Skin of body (tissue), 2 donors: ENCODE measurements around the gene FOXO1. TPM values are rescaled to one million over a fixed set of nuclear protein-coding genes. Genes with fewer than 3 reads are reported as not detected.
"Not testable (repeated sequence)": the region's sequence is repeated elsewhere in the genome, so short reads cannot be mapped to it uniquely, and the experiment has no call there.

Experiments used
- DNase-seq: peaks from one replicate; lab custom pipeline; 2025; lab: John Stamatoyannopoulos, UW
- total RNA-seq: library from RNA; depleted of rRNA; stranded (reverse); fragments of >200 nt; gene quantifications from one replicate; pipeline ENCODE4 v1.2.3, GENCODE V29; 2014

The FOXO1 gene
- 23.9 TPM for total RNA-seq

DNA sequence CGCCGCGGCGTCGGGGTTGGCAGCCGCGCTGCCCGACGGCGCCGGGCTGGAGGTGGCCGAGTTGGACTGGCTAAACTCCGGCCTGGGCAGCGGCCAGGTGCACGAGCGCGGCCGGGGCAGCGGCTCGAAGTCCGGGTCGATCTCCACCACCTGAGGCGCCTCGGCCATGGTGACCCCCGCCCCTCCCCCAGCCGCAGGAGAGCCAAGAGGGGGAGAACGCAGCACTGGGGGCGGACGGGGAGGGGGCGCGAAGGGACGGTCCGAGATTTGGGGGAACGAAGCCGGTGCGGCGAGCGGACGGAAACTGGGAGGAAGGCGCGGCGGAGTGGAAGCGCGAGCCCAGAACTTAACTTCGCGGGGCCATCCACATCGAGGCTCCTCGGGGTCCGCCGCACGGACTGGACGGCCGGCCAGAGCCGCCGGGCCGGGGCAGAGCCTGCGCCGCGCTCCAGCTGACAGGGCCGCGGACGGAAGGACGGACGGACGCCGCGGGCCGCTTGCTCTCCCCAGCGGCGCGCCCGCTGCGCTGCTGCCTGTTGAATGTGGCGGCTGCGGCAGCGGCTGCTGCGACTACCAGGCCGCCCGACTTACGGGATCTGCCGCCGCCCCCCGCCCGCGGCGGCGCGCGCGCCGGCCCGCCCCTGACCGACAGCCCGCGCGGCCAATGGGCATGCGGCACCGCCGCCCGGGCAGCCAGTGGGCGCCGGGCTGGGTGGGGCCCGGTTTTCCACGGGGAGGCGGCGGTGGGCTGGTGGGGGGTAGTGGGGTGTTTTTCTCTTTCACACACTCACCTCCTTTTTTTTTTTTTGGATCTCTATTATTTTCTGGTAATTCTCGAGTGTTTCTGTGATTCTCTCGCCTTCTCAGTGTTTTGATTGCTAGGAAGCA lies at the start of gene FOXO1:
Gene FOXO1, minus strand, starts transcription at position 597 of the 888 bp plus-strand sequence. Its CDS starts 429 bp downstream, at position 168.
- DNase-seq: peak; percentile 69

DNA sequence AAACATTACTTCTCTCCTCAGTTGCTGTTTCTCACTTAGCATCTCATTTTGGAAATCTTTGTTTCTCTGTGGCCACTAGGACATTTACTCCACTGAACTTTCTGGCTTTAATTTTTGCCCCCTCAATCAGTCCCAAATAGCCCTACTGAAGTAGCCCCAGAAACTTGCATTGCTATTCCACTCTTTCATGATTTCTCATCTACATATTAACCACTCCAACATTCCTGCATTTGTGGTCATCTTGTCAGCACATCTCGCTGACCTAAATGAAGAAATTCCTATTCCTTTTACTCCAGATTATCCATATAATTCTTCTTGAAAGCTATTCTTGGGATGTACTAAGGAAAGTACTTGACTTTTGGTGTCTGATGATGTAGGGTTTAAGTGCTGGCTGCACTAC lies 48.0 kb upstream of the FOXO1 start:
- not testable (repeated sequence) for DNase-seq

DNA sequence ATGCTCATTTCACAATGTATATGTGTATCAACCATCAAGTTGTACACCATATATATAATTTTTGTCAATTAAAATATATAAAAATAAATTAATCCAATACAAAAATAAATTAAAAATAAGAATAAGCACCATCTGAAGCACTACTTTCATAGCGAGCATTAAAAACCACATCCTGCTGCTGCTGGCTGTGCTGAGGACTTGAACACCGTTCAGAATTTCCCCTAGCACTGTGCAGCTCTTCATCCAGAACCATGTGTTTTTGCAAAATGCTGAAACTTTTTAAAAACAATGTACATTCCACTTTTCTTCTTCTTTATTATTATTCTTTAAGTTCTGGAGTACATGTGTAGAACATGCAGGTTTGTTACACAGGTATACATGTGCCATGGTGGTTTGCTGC lies 40.0 kb upstream of the FOXO1 start:
- no peak for DNase-seq

DNA sequence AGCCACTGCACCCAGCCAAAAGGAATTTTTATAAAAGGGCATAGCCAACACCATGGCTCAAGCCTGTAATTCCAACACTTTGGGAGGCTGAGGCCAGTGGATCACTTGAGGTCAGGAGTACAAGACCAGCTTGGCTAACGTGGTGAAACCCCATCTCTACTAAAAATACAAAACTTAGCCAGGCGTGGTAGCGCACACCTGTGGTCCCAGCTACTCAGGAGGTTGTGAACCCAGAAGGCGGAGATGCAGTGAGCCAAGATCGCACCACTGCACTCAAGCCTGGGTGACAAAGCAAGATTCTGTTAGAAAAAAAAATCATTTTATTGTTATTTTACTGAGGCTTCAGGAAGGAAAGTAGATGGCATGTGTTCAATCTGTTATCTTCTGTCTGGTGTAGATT lies 31.3 kb upstream of the FOXO1 start:
- DNase-seq: no peak

DNA sequence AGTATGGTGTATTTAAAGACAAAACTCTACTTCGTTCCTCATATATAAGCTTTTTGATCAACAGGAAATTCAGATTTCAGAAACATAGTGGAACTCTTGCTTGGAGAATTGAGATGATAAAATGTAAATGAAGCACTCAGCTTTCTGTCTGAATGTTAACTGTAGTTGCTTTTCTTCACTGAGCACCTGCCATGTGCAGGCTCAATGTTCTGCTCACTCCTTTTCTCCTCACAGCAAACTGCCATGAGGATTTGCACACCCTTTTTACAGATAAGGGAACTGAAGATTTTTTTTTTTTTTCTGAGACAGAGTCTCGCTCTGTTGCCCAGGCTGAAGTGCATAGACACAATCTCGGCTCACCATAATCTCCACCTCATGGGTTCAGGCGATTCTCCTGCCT lies 28.0 kb upstream of the FOXO1 start:
- DNase-seq: no peak

GRCh38 chr13:40692946-40693345 lies 26.5 kb upstream of the FOXO1 start:
- DNase-seq: no peak

GRCh38 chr13:40688781-40689180 lies 22.3 kb upstream of the FOXO1 start:
- no peak for DNase-seq

- peak; percentile 16 for DNase-seq
Observed at GRCh38 chr13:40682449-40683240, 16.2 kb upstream of the FOXO1 start.

DNA sequence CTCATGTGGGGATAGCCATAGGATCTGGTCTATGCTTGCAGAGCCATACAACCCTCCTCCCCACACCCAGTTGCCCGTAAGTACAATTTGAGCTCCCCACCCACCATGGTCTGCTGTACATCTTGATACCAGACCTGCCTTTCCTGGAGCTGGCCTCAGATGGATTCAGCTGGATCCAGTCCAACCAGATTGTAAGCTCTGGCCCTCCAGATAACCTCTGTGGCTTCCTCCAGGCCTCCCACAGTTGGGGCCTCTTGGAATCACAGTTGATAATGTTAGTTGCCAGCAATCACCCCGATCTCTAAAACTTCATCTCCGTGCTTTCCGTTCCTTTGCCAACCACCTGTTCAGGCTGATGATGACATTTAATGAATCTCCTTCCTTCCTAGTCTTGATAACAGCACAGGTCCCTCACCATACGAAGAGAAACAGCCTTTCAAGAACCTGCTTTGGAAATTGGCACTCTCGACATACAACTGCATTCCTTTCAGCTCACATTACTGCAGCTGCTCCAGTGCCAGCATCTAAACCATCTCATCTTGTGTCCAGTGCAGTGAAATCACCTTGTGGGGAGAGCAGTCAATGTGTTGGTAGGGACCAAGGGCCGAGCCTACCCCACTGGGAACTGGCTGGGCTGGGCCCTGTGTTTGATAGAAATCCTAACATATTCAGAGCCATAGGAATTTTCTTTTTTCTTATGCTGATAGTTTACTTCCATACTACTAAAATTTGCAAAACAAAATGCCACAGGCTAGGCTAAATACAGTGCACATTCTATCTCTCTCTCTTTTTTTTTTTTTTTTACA lies 15.1 kb upstream of the FOXO1 start:
- DNase-seq: peak; percentile 16

DNA sequence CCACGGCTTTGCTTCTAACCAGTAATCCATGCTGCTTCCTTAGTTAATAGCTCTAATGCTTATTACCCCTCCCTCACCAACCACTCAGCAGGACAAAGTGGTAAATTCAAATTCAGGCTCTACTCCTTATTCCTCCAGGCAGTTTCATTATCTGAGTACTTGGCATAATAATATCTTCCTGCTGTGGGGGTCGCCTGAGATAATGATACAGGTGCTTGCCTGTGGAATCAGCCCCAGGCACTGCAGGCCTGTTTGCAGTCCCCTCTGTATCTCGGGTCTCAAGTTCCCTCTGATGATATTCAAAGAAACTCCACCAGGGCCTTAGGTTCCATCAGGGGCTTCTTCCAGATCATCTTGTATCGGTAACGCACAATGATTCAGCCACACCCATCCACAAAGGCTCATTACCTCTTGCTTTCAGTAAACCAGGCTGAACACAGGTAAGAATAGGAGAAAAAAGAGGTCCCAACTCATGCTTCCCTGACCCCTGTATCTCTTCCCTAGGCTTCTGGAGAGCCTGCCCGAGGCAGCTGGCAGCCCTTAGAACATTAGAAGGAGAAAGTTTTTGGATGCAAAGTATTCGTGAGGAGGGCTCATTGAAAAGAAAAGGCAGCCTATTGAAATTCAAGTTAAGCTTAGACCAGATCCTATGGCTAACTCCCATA lies 14.3 kb upstream of the FOXO1 start:
- DNase-seq: no peak

DNA sequence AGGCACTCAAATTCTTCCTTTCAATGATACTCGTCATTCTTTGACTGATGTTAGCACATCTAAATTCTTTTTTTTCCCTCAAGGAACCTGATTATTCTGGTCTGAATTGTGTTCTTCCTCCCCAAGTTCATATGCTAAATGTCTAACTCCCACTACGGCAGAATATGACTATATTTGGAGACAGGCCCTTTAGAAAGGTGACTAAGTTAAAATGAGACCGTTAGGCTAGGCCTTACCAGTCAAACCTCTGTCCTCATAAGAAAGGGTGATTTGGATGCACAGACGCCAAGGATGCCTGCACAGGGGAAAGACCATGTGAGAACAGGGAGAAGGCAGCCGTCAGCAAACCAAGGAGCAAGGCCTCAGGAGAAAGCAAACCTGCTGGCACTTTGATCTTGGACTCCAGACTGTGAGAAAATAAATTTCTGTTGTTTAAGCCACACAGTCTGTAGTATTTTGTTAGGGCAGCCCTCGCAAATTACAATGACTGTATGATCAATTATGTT lies 13.1 kb upstream of the FOXO1 start:
- DNase-seq: no peak

DNA sequence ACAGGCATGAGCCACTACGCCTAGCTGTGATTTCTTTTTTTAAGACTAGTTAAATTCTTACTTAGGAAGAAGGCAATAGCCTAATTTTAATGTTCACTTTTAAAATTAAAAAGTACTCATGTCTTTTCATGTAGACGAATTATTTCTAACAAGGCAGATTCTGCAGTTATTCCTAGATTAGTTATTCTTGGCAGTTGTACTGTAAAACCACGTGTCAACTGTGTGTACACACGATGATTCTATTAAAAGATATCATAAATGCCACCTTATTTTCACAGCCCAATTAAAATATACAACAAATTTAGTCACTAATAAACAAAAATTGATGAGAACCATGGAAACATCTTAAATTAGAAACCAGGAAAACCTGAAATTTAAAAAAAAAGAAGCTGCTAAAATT lies 10.6 kb upstream of the FOXO1 start:
- no peak for DNase-seq

- DNase-seq: no peak
Observed at GRCh38 chr13:40676007-40676406, 9.6 kb upstream of the FOXO1 start.

GRCh38 chr13:40673414-40673813 lies 7.0 kb upstream of the FOXO1 start:
- DNase-seq: no peak

DNA sequence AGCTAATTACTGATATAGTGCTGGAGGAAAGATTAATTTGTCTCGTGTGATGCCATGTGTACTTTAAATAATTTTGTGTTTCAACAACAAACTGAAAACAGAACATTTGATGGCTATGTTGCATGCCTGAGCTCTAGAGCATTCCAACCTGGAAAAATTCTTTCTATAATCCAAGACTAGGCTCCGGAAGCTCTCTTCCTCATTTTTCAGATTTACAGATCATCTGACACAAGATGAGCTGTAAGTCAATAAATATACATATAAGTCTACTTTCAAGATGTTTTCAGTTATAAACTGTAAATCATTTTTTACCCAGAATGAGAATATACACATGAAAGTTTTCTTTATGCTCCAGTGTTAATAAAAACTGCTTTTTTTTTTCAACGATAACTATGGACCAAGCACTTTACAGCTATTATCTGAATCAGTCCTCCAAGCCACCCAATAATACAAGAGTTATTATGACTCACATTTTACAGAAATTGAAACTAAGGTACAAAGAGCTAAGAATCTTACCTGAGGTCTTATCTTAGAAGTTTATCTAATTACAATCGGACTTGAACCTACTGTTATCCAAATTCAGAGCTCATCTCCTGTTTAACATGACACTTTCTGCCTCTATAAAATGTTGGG lies 6.4 kb upstream of the FOXO1 start:
- peak; percentile 74 for DNase-seq

GRCh38 chr13:40671956-40672764 lies 5.7 kb upstream of the FOXO1 start:
- DNase-seq: peak; percentile 83

DNA sequence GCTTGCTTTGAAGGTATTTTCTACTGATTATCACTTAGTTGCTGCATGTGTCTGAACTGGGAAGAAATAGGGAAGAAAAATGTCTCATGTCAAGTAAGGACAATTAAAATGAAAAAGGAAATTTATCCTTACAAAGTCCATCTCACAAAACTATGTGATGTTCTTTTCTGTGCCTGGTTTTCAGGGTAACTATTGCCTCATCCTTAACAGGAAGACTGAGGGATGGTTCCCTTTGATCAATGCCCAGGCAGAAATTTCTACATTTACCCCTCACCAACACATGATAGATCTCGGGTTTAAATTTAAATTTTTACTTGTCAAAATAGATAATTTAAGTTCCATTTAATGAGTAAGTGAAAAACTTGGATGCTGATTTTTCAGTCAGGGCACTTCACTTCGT lies 3.9 kb upstream of the FOXO1 start:
- no peak for DNase-seq

DNA sequence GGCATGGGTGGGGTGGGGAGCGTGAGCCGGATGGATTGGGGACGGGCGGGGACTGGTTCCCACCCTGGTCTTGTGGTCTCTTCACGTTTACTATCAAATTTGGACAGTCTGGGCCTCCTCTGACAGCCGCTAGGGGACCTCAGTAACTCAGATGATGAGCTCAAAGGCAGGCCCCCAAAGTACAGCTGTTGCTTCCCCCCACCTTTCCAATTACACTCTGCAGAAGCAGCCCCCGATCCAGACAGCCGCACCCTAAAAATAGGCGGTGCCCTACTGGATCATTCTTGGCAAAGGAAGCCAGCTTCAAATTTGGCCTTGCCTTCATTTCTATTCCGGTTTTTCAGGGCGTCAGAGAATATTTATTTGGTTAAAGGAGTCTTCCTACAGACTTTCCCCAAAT lies 1.9 kb upstream of the FOXO1 start:
- no peak for DNase-seq

DNA sequence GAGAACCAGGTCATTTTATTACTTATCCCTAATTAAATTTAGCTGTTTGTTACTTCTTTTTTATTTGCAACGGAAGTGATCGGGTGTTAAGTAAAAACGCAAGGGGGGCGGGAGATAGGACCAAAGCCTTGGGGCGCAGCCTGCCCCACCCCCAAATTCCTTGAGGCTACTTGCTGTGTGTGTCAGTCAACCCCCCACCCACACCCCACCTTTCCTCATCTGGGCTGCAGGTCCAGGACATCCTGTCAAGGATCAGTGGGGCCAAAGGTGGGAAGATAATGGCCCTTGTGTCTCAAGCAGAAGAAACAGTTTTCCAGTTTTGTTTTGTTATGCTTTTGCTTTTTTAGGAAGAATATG lies 1.2 kb upstream of the FOXO1 start:
- DNase-seq: no peak
